Endothelial cell (in vitro differentiated cells): ENCODE data around the gene FBXW8. TPM values are rescaled to one million over a fixed set of nuclear protein-coding genes. Genes with fewer than 3 reads are reported as not detected.

ENCODE experiments used
- DNase-seq: peaks from one replicate; pipeline ENCODE4 v3.0.0; 2021; ENCODE audit warnings: low spot score
- H3K27ac Mint-ChIP-seq: one replicate; pipeline ENCODE4 v1.8.0; 2021; ENCODE audit warnings: mixed read lengths, inconsistent platforms; ENCODE audit not compliant: unreplicated experiment
- H3K27me3 Mint-ChIP-seq: one replicate; pipeline ENCODE4 v1.8.0; 2021; ENCODE audit warnings: mild to moderate bottlenecking, moderate library complexity, mixed read lengths, inconsistent platforms; ENCODE audit not compliant: unreplicated experiment
- H3K36me3 Mint-ChIP-seq: one replicate; pipeline ENCODE4 v1.8.0; 2021; ENCODE audit warnings: mild to moderate bottlenecking, low read depth, mixed read lengths, inconsistent platforms; ENCODE audit not compliant: unreplicated experiment
- H3K4me1 Mint-ChIP-seq: one replicate; pipeline ENCODE4 v1.8.0; 2021; ENCODE audit warnings: mild to moderate bottlenecking, mixed read lengths, inconsistent platforms; ENCODE audit not compliant: unreplicated experiment
- H3K4me3 Mint-ChIP-seq: one replicate; pipeline ENCODE4 v1.8.0; 2021; ENCODE audit warnings: mild to moderate bottlenecking, mixed read lengths, inconsistent platforms; ENCODE audit not compliant: unreplicated experiment
- H3K9me3 Mint-ChIP-seq: one replicate; pipeline ENCODE4 v1.8.0; 2021; ENCODE audit warnings: mixed read lengths, inconsistent platforms; ENCODE audit not compliant: unreplicated experiment
- CTCF ChIP-seq: fragments of 200-600 bp; sonication (generic); IDR thresholded peaks from one replicate; pipeline ENCODE4 v1.5.0; 2021; ENCODE audit warnings: antibody characterized with exemption; ENCODE audit not compliant: unreplicated experiment
- total RNA-seq: library from RNA; stranded (reverse); fragmentation: NEBNext Ultra II Directional; extraction: Animal tissue kit (Norgen Biotek cat#: 25700); gene quantifications from one replicate; pipeline ENCODE4 v1.2.1, GENCODE V29; 2021; ENCODE audit not compliant: unreplicated experiment

FBXW8 gene
- total RNA-seq, 1 donor from 2014 or later, result 17.8 TPM

GRCh38 chr12:116876151-116876869 is 34.4 kb upstream of the FBXW8 start:
- no peaks in the 10 kb centered on the region for H3K9me3 Mint-ChIP-seq
- H3K36me3 Mint-ChIP-seq, result peaks cover 9% of the 10 kb centered on the region
- H3K27ac Mint-ChIP-seq, result no peak overlapping the region
- no peak for DNase-seq
- H3K27me3 Mint-ChIP-seq, result peaks cover 24% of the 10 kb centered on the region
- H3K4me3 Mint-ChIP-seq, result no peak overlapping the region
- peaks cover 18% of the 10 kb centered on the region for H3K4me1 Mint-ChIP-seq
- TF ChIP-seq CTCF, result no peak

- Mint-ChIP-seq H3K9me3 (no peaks in the 10 kb centered on the region), H3K27me3 (peaks cover 27% of the 10 kb centered on the region), H3K4me3 (peak overlapping the region; percentile 86), H3K36me3 (peaks cover 9% of the 10 kb centered on the region), H3K4me1 (peaks cover 19% of the 10 kb centered on the region), H3K27ac (no peak overlapping the region)
- no peak for TF ChIP-seq CTCF
- no peak for DNase-seq
Measured at GRCh38 chr12:116878567-116879508, 31.9 kb upstream of the FBXW8 start.

GRCh38 chr12:116879509-116880212 is 31.1 kb upstream of the FBXW8 start:
- DNase-seq, result no peak
- Mint-ChIP-seq H3K4me1 (peaks cover 19% of the 10 kb centered on the region), H3K4me3 (peak overlapping the region; percentile 93), H3K36me3 (peaks cover 9% of the 10 kb centered on the region), H3K27me3 (peaks cover 26% of the 10 kb centered on the region), H3K9me3 (no peaks in the 10 kb centered on the region), H3K27ac (no peak overlapping the region)
- no peak for TF ChIP-seq CTCF

- peaks cover 19% of the 10 kb centered on the region for H3K4me1 Mint-ChIP-seq
- no peak for DNase-seq
- TF ChIP-seq CTCF, result no peak
- peaks cover 26% of the 10 kb centered on the region for H3K27me3 Mint-ChIP-seq
- peaks cover 9% of the 10 kb centered on the region for H3K36me3 Mint-ChIP-seq
- no peaks in the 10 kb centered on the region for H3K9me3 Mint-ChIP-seq
- peak overlapping the region; percentile 93 for H3K4me3 Mint-ChIP-seq
- peak overlapping the region; percentile 68 for H3K27ac Mint-ChIP-seq
Measured at GRCh38 chr12:116880213-116880816, 30.4 kb upstream of the FBXW8 start.
